Large intestine (tissue), 3 donors: ENCODE results near the gene CCDC187. TPM values are rescaled to one million over a fixed set of nuclear protein-coding genes. Genes with fewer than 3 reads are reported as not detected.

Source experiments
- DNase-seq, 2 donors: peaks; one replicate each; pipeline versions ENCODE4 v3.0.0 to v3.0.0-alpha.2; 2013
- H3K27ac ChIP-seq: one replicate; pipeline ENCODE4 v1.5.1; 2013; ENCODE audit warnings: low read length
- H3K27me3 ChIP-seq: 2 replicates; pipeline ENCODE4 v1.6.1; 2013; ENCODE audit warnings: low read length; ENCODE audit not compliant: control insufficient read depth, insufficient read depth
- H3K36me3 ChIP-seq: 2 replicates; pipeline ENCODE4 v1.6.1; 2013; ENCODE audit warnings: low read length; ENCODE audit not compliant: control insufficient read depth, insufficient read depth
- H3K4me1 ChIP-seq: one replicate; pipeline ENCODE4 v1.6.1; 2013; ENCODE audit warnings: low read length; ENCODE audit not compliant: control insufficient read depth, insufficient read depth
- H3K4me3 ChIP-seq: one replicate; pipeline ENCODE4 v1.5.1; 2013; ENCODE audit warnings: low read length
- H3K9me3 ChIP-seq: one replicate; pipeline ENCODE4 v1.6.1; 2013; ENCODE audit warnings: mild to moderate bottlenecking, low read depth, low read length, moderate library complexity; ENCODE audit not compliant: control insufficient read depth
- WGBS: methylation state at CpG from one replicate; pipeline ENCODE4 v1.1.5; 2013; ENCODE audit warnings: low lambda C conversion rate; ENCODE audit not compliant: insufficient coverage; 5-methylcytosine and 5-hydroxymethylcytosine counted together
- polyA plus RNA-seq: library from polyadenylated mRNA; unstranded; fragments of 120-200 nt; gene quantifications from one replicate; pipeline ENCODE4 v1.2.1, GENCODE V29; 2013

Gene CCDC187
- polyA plus RNA-seq, 1 donor = 2.0 TPM

- WGBS = no CpG with 5 or more reads among the region's 28 CpGs
- no peak for DNase-seq
- no peaks in the 10 kb centered on the region for H3K36me3 ChIP-seq
Observed at GRCh38 chr9:136255896-136256890, 47.7 kb downstream of the CCDC187 start.

GRCh38 chr9:136255166-136255538, 48.7 kb downstream of the CCDC187 start:
- Histone ChIP-seq H3K36me3 (no peaks in the 10 kb centered on the region), H3K27ac (no peak overlapping the region), H3K4me3 (no peak overlapping the region), H3K9me3 (no peaks in the 10 kb centered on the region), H3K27me3 (peaks cover 24% of the 10 kb centered on the region), H3K4me1 (no peaks in the 10 kb centered on the region)
- no peak for DNase-seq
- no CpG with 5 or more reads among the region's 12 CpGs for WGBS

More at GRCh38 chr9:136255896-136256890, 47.7 kb downstream of the CCDC187 start:
- Histone ChIP-seq H3K4me1 (no peaks in the 10 kb centered on the region), H3K27me3 (peaks cover 13% of the 10 kb centered on the region), H3K27ac (no peak overlapping the region), H3K4me3 (no peak overlapping the region), H3K9me3 (no peaks in the 10 kb centered on the region)

GRCh38 chr9:136254381-136255165, 49.3 kb downstream of the CCDC187 start:
- Histone ChIP-seq H3K36me3 (no peaks in the 10 kb centered on the region), H3K9me3 (no peaks in the 10 kb centered on the region), H3K27me3 (peaks cover 29% of the 10 kb centered on the region), H3K4me1 (no peaks in the 10 kb centered on the region), H3K4me3 (no peak overlapping the region), H3K27ac (no peak overlapping the region)
- no peak for DNase-seq
- WGBS = no CpG with 5 or more reads among the region's 25 CpGs

- no peaks in the 10 kb centered on the region for H3K36me3 ChIP-seq
- H3K9me3 ChIP-seq = no peaks in the 10 kb centered on the region
- H3K4me1 ChIP-seq = no peaks in the 10 kb centered on the region
- no peak overlapping the region for H3K27ac ChIP-seq
- H3K4me3 ChIP-seq = no peak overlapping the region
- no peak for DNase-seq
- no CpG with 5 or more reads among the region's 32 CpGs for WGBS
- peaks cover 40% of the 10 kb centered on the region for H3K27me3 ChIP-seq
Observed at GRCh38 chr9:136253246-136254130, 50.4 kb downstream of the CCDC187 start.

- Histone ChIP-seq H3K27me3 (peaks cover 43% of the 10 kb centered on the region), H3K9me3 (no peaks in the 10 kb centered on the region), H3K4me3 (no peak overlapping the region), H3K4me1 (no peaks in the 10 kb centered on the region), H3K36me3 (no peaks in the 10 kb centered on the region), H3K27ac (no peak overlapping the region)
- WGBS = no CpG with 5 or more reads among the region's 10 CpGs
- no peak for DNase-seq
Observed at GRCh38 chr9:136252846-136253245, 51.0 kb downstream of the CCDC187 start.

GRCh38 chr9:136252281-136252680, 51.6 kb downstream of the CCDC187 start:
- WGBS = no CpG with 5 or more reads among the region's 29 CpGs
- no peaks in the 10 kb centered on the region for H3K36me3 ChIP-seq
- H3K4me1 ChIP-seq = no peaks in the 10 kb centered on the region
- no peaks in the 10 kb centered on the region for H3K9me3 ChIP-seq
- no peak for DNase-seq
- H3K27ac ChIP-seq = no peak overlapping the region
- H3K27me3 ChIP-seq = peaks cover 47% of the 10 kb centered on the region
- no peak overlapping the region for H3K4me3 ChIP-seq

- no peaks in the 10 kb centered on the region for H3K36me3 ChIP-seq
- no CpG with 5 or more reads among the region's 50 CpGs for WGBS
- no peak overlapping the region for H3K27ac ChIP-seq
- H3K4me1 ChIP-seq = no peaks in the 10 kb centered on the region
- H3K9me3 ChIP-seq = no peaks in the 10 kb centered on the region
- peaks cover 52% of the 10 kb centered on the region for H3K27me3 ChIP-seq
- no peak for DNase-seq
- H3K4me3 ChIP-seq = no peak overlapping the region
Observed at GRCh38 chr9:136251264-136252115, 52.4 kb downstream of the CCDC187 start.

- Histone ChIP-seq H3K27me3 (peaks cover 48% of the 10 kb centered on the region), H3K9me3 (no peaks in the 10 kb centered on the region), H3K36me3 (no peaks in the 10 kb centered on the region), H3K4me1 (peaks cover 3% of the 10 kb centered on the region), H3K4me3 (no peak overlapping the region), H3K27ac (no peak overlapping the region)
- DNase-seq = no peak
- WGBS = no CpG with 5 or more reads among the region's 10 CpGs
Observed at GRCh38 chr9:136250676-136251075, 53.2 kb downstream of the CCDC187 start.

- H3K9me3 ChIP-seq = no peaks in the 10 kb centered on the region
- DNase-seq = no peak
- no peak overlapping the region for H3K4me3 ChIP-seq
- H3K27me3 ChIP-seq = peaks cover 45% of the 10 kb centered on the region
- 73% methylated on average over 5 of the region's 30 CpGs for whole genome bisulfite sequencing
- no peak overlapping the region for H3K27ac ChIP-seq
- peaks cover 3% of the 10 kb centered on the region for H3K4me1 ChIP-seq
- H3K36me3 ChIP-seq = no peaks in the 10 kb centered on the region
Observed at GRCh38 chr9:136249877-136250559, 53.9 kb downstream of the CCDC187 start.
